ENCODE data around the gene DNAAF8.

The DNAAF8 gene

DNA sequence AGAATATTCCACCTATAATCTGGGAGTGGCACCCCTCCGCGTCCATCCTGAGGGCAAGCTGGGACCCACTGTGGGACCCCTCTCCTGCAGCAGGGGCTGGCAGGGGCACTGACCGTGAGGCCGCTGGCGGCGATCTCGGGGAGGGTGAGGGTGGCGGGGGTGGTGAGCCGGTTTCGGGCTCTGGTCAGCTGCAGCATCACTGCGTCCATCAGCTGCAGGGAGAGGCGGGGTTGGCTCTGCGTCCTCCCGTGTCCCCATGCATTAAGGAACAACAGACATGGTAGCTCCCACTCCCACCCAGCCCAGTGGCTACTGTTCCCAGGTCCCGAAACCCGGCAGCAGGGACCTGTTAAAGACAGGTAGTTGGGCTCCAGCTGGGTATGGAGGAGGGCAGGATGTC lies 64.1 kb downstream of the DNAAF8 start:
- TF ChIP-seq, protein P1, sequence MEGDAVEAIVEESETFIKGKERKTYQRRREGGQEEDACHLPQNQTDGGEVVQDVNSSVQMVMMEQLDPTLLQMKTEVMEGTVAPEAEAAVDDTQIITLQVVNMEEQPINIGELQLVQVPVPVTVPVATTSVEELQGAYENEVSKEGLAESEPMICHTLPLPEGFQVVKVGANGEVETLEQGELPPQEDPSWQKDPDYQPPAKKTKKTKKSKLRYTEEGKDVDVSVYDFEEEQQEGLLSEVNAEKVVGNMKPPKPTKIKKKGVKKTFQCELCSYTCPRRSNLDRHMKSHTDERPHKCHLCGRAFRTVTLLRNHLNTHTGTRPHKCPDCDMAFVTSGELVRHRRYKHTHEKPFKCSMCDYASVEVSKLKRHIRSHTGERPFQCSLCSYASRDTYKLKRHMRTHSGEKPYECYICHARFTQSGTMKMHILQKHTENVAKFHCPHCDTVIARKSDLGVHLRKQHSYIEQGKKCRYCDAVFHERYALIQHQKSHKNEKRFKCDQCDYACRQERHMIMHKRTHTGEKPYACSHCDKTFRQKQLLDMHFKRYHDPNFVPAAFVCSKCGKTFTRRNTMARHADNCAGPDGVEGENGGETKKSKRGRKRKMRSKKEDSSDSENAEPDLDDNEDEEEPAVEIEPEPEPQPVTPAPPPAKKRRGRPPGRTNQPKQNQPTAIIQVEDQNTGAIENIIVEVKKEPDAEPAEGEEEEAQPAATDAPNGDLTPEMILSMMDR (IDR thresholded peaks at IDR 0.05; ENCODE audit: borderline replicate concordance, control extremely low read depth, extremely low read depth, insufficient read depth, missing control alignments), result no peak
- in situ Hi-C loops (cut with MboI; ENCODE audit: low sequenced_read_pairs, unreplicated experiment), result no loop called here
- no peak for DNase-seq (ENCODE audit: low spot score)
